ENCODE data around the gene RABGEF1.

The RABGEF1 gene

DNA sequence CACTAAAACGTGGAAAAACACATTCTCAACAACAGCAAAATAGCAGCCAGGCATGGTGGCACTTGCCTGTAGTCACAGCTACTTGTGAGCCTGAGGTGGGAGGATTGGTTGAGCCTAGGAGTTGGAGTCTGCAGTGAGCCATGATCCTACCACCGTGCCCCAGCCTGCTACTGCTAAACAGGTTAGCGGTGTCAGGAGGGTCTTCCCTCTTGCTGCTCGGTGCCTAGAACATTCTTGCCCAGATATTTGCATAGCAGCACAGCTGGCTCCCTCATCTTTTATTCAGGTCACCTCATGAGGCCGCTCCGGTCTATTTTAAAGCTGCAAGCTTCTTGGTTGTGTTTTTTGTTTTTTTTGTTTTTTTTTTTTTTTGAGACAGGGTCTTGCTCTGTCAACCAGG is 2.9 kb upstream of the RABGEF1 start:
- H3K9me3 ChIP-seq (ENCODE audit: insufficient read depth, low read depth, low read length): peaks cover 5% of the 10 kb centered on the region; the same call in 1 of the 2 replicates
- H2AFZ ChIP-seq (ENCODE audit: low read length): no peak overlapping the region
- no peaks in the 10 kb centered on the region for H3K27me3 ChIP-seq (ENCODE audit: insufficient read depth, low read length, poor library complexity, severe bottlenecking)
- H3K9me2 ChIP-seq (replicated peaks; ENCODE audit: low read depth, low read length): no peaks in the 10 kb centered on the region
- peaks cover 12% of the 10 kb centered on the region for H3K4me1 ChIP-seq (ENCODE audit: insufficient read depth, low read length, poor library complexity, severe bottlenecking)
- H3K79me2 ChIP-seq (ENCODE audit: insufficient read depth, low read length): peaks cover 27% of the 10 kb centered on the region
- H3K4me3 ChIP-seq (ENCODE audit: low read length, poor library complexity, severe bottlenecking): no peak overlapping the region
- no peaks in the 10 kb centered on the region for H3K36me3 ChIP-seq (ENCODE audit: insufficient read depth, low read length)
- H3K4me2 ChIP-seq (ENCODE audit: low read depth, low read length, poor library complexity, severe bottlenecking): no peak overlapping the region
- no peaks in the 10 kb centered on the region for H3F3A ChIP-seq (ENCODE audit: low read depth)
- H3K9ac ChIP-seq (ENCODE audit: low read depth, low read length, poor library complexity, severe bottlenecking): no peak overlapping the region
- no peak for TF ChIP-seq EZH2phosphoT487 (IDR thresholded peaks at IDR 0.05; ENCODE audit: borderline replicate concordance)
- TF ChIP-seq, protein P1, sequence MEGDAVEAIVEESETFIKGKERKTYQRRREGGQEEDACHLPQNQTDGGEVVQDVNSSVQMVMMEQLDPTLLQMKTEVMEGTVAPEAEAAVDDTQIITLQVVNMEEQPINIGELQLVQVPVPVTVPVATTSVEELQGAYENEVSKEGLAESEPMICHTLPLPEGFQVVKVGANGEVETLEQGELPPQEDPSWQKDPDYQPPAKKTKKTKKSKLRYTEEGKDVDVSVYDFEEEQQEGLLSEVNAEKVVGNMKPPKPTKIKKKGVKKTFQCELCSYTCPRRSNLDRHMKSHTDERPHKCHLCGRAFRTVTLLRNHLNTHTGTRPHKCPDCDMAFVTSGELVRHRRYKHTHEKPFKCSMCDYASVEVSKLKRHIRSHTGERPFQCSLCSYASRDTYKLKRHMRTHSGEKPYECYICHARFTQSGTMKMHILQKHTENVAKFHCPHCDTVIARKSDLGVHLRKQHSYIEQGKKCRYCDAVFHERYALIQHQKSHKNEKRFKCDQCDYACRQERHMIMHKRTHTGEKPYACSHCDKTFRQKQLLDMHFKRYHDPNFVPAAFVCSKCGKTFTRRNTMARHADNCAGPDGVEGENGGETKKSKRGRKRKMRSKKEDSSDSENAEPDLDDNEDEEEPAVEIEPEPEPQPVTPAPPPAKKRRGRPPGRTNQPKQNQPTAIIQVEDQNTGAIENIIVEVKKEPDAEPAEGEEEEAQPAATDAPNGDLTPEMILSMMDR (conservative IDR thresholded peaks at IDR 0.05; ENCODE audit: low read length): no peak
- peaks cover 6% of the 10 kb centered on the region for H4K20me1 ChIP-seq (ENCODE audit: insufficient read depth, low read length, poor library complexity, severe bottlenecking)

DNA sequence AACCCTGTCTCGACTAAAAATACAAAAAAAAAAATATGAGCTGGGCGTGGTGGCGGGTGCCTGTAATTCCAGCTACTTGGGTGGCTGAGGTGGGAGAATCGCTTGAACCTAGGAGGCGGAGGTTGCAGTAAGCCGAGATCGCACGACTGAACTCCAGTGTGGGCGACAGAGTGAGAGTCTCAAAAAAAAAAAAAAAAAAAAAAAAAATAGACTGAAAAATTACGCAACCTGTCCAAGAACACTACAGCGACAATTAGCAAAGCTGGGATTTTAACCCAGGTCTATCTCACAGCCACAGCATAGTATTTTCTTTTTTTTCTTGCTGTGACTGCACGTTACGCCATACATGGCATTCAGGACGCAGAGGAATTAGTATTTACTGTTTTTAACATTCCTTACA is 1.1 kb upstream of the RABGEF1 start:
- H2AFZ ChIP-seq (ENCODE audit: low read length): no peak overlapping the region

DNA sequence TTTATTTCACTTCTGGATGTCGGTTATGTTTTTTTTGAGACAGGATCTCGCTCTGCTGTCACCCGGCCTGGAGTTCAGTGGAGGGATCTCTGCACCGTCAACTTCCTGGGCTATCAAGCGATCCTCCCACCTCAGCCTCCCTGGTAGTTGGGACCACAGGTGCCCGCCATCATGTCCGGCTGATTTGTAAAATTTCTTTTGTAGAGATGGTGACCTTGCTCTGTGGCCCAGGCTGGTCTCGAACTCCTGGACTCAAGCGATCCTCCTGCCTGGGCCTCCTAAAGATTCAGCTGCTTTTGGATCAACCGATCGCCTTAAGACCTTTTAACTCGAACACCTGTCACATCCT is 606 bp upstream of the RABGEF1 start:
- H3K9me2 ChIP-seq (replicated peaks; ENCODE audit: low read depth, low read length): no peaks in the 10 kb centered on the region
- H3K4me3 ChIP-seq (ENCODE audit: low read length, poor library complexity, severe bottlenecking): peak overlapping the region; percentile 76
- H2AFZ ChIP-seq (ENCODE audit: low read length): peak overlapping the region; percentile 84
- peak overlapping the region; percentile 83 for H3K9ac ChIP-seq (ENCODE audit: low read depth, low read length, poor library complexity, severe bottlenecking)
- TF ChIP-seq, protein P1 (conservative IDR thresholded peaks at IDR 0.05; ENCODE audit: low read length): no peak
- no peak for TF ChIP-seq EZH2phosphoT487 (IDR thresholded peaks at IDR 0.05; ENCODE audit: borderline replicate concordance)
- H3K27me3 ChIP-seq (ENCODE audit: insufficient read depth, low read length, poor library complexity, severe bottlenecking): no peaks in the 10 kb centered on the region
- peak overlapping the region; percentile 75 for H3K4me2 ChIP-seq (ENCODE audit: low read depth, low read length, poor library complexity, severe bottlenecking)
- no peaks in the 10 kb centered on the region for H3K36me3 ChIP-seq (ENCODE audit: insufficient read depth, low read length)
- peaks cover 13% of the 10 kb centered on the region for H3K4me1 ChIP-seq (ENCODE audit: insufficient read depth, low read length, poor library complexity, severe bottlenecking)
- H3K79me2 ChIP-seq (ENCODE audit: insufficient read depth, low read length): peaks cover 47% of the 10 kb centered on the region
- H3F3A ChIP-seq (ENCODE audit: low read depth): no peaks in the 10 kb centered on the region
- peaks cover 8% of the 10 kb centered on the region for H4K20me1 ChIP-seq (ENCODE audit: insufficient read depth, low read length, poor library complexity, severe bottlenecking)
- H3K9me3 ChIP-seq (ENCODE audit: insufficient read depth, low read depth, low read length): peaks cover 5% of the 10 kb centered on the region; the same call in 1 of the 2 replicates

More for the DNA sequence above, 1.1 kb upstream of the RABGEF1 start:
- no peaks in the 10 kb centered on the region for H3K9me2 ChIP-seq (replicated peaks; ENCODE audit: low read depth, low read length)
- no peak for TF ChIP-seq EZH2phosphoT487 (IDR thresholded peaks at IDR 0.05; ENCODE audit: borderline replicate concordance)
- TF ChIP-seq, protein P1 (conservative IDR thresholded peaks at IDR 0.05; ENCODE audit: low read length): no peak
- peak overlapping the region; percentile 83 for H3K9ac ChIP-seq (ENCODE audit: low read depth, low read length, poor library complexity, severe bottlenecking)
- no peaks in the 10 kb centered on the region for H3K36me3 ChIP-seq (ENCODE audit: insufficient read depth, low read length)
- H3K4me3 ChIP-seq (ENCODE audit: low read length, poor library complexity, severe bottlenecking): peak overlapping the region; percentile 76
- H3K9me3 ChIP-seq (ENCODE audit: insufficient read depth, low read depth, low read length): peaks cover 5% of the 10 kb centered on the region; the same call in 1 of the 2 replicates
- H3K27me3 ChIP-seq (ENCODE audit: insufficient read depth, low read length, poor library complexity, severe bottlenecking): no peaks in the 10 kb centered on the region
- H3K4me1 ChIP-seq (ENCODE audit: insufficient read depth, low read length, poor library complexity, severe bottlenecking): peaks cover 13% of the 10 kb centered on the region
- H3K4me2 ChIP-seq (ENCODE audit: low read depth, low read length, poor library complexity, severe bottlenecking): peak overlapping the region; percentile 75
- H3F3A ChIP-seq (ENCODE audit: low read depth): no peaks in the 10 kb centered on the region
- H4K20me1 ChIP-seq (ENCODE audit: insufficient read depth, low read length, poor library complexity, severe bottlenecking): peaks cover 6% of the 10 kb centered on the region
- peaks cover 42% of the 10 kb centered on the region for H3K79me2 ChIP-seq (ENCODE audit: insufficient read depth, low read length)

Data from Loucy (cell line).